Activated naive CD4-positive, alpha-beta T cell treated with anti-CD3 and anti-CD28 coated beads, Interleukin-2, amount 10 ng/mL, durations not matched to agents 7 days and 5 days (primary cell): ENCODE measurements around the gene RAB27B.

Experiments
- CTCF ChIA-PET: fragments of 350-600 bp; sonication (Branson Sonifier 250); formaldehyde crosslinking; loops from one replicate; lab custom pipeline; 2021; ENCODE audit warnings: antibody characterized with exemption; lab: Charles Lee
- DNase-seq: peaks from one replicate; pipeline ENCODE4 v3.0.0-alpha.2; 2020
- H3K27ac Mint-ChIP-seq: one replicate; pipeline ENCODE4 v1.8.0; 2021; ENCODE audit warnings: mild to moderate bottlenecking, moderate library complexity, mixed read lengths
- H3K27me3 Mint-ChIP-seq: one replicate; pipeline ENCODE4 v1.8.0; 2021; ENCODE audit warnings: mild to moderate bottlenecking, mixed read lengths
- H3K36me3 Mint-ChIP-seq: one replicate; pipeline ENCODE4 v1.8.0; 2021; ENCODE audit warnings: mixed read lengths
- H3K4me1 Mint-ChIP-seq: one replicate; pipeline ENCODE4 v1.8.0; 2021; ENCODE audit warnings: mixed read lengths
- H3K4me3 Mint-ChIP-seq: one replicate; pipeline ENCODE4 v1.8.0; 2021; ENCODE audit warnings: mild to moderate bottlenecking, moderate library complexity, mixed read lengths
- H3K9me3 Mint-ChIP-seq: one replicate; pipeline ENCODE4 v1.8.0; 2021; ENCODE audit warnings: mixed read lengths

Gene RAB27B

DNA sequence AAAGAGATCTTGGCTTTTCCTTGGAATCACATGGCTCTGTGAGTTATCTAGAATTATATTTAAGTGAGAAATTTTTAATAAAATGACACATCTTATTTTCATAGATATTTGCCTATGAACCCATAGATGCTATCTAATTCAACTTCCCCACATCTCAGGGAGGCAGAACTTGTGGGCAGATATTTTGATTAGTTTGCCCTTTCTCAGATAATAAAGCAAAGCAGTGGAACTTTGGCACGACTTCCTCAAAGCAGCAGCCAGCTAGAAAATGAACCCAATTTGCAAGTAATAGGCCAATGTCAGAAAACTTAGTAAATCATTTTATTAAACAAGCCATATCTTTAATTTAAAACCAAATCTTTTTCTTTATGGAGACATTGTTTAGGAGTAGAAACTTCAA is 32.7 kb downstream of the RAB27B start:
- H3K4me3 Mint-ChIP-seq, result no peak overlapping the region
- no peaks in the 10 kb centered on the region for H3K9me3 Mint-ChIP-seq
- CTCF ChIA-PET, result no interaction called here
- no peaks in the 10 kb centered on the region for H3K36me3 Mint-ChIP-seq
- H3K4me1 Mint-ChIP-seq, result no peaks in the 10 kb centered on the region
- H3K27me3 Mint-ChIP-seq, result peaks cover 4% of the 10 kb centered on the region
- DNase-seq, result no peak
- H3K27ac Mint-ChIP-seq, result no peak overlapping the region

DNA sequence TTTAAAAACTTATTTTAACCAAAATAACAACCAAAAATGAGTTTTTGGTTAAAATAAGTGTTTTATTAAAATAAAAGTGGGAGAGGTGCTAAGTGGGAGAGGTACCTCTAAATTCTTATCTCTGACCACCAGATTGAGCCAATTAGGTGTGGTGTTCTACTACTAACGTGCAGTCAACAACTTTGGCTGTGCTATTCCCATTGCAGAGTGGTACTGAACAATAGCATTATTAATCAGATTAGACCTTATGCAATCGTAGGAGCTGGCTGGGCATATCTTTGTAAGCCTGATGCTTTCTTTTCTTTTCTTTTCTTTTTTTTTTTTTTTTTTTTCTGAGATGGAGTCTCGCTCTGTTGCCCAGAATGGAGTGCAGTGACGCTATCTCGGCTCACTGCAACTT is 38.9 kb downstream of the RAB27B start:
- H3K27ac Mint-ChIP-seq, result no peak overlapping the region
- no peak for DNase-seq
- H3K9me3 Mint-ChIP-seq, result no peaks in the 10 kb centered on the region
- CTCF ChIA-PET, result no interaction called here
- no peaks in the 10 kb centered on the region for H3K27me3 Mint-ChIP-seq
- no peaks in the 10 kb centered on the region for H3K36me3 Mint-ChIP-seq
- no peaks in the 10 kb centered on the region for H3K4me1 Mint-ChIP-seq
- no peak overlapping the region for H3K4me3 Mint-ChIP-seq

DNA sequence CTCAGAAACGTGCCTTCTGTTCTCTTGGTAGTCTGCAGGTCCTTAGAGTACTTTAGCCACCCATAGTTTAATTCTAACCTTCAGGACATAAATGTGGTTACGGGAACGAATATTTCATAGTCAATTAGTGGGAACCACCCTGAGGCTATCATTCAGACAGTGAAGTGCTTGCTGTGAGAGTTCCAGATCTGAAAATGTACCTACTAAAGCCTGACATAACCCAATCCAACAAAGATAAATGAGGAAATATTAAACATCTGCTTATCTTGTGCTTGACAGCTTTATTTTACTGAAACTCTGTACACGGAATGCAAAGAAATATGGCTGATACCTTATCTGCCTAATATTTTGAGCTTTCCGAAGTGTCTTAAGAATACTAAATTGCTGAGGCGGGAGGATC is 43.0 kb downstream of the RAB27B start:
- no peaks in the 10 kb centered on the region for H3K36me3 Mint-ChIP-seq
- H3K4me1 Mint-ChIP-seq, result peaks cover 5% of the 10 kb centered on the region

DNA sequence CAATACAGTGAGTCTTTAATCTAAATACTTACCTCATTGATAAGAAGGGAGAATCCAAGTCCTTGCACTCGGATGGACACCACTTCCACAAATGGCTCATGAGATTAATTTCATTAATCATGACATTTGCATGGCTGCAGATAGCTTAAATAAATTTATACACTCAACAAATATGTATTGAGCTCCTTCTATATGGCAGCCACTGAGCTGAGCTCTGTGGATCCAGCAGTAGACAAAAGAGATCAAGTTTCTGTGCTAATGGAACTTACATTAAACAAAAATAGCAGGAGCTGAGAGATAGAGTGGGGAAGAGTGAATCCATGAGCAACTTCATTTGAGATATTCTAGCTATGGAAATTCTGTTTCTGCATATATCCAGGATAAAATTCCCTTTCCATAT is 44.4 kb downstream of the RAB27B start:
- no peaks in the 10 kb centered on the region for H3K9me3 Mint-ChIP-seq
- peaks cover 5% of the 10 kb centered on the region for H3K4me1 Mint-ChIP-seq
- no peak for DNase-seq
- H3K27me3 Mint-ChIP-seq, result no peaks in the 10 kb centered on the region
- no peaks in the 10 kb centered on the region for H3K36me3 Mint-ChIP-seq
- H3K27ac Mint-ChIP-seq, result no peak overlapping the region
- no peak overlapping the region for H3K4me3 Mint-ChIP-seq
- CTCF ChIA-PET, result no interaction called here

More for the DNA sequence above, 43.0 kb downstream of the RAB27B start:
- CTCF ChIA-PET, result no interaction called here
- no peaks in the 10 kb centered on the region for H3K27me3 Mint-ChIP-seq
- DNase-seq, result no peak
- no peaks in the 10 kb centered on the region for H3K9me3 Mint-ChIP-seq
- H3K27ac Mint-ChIP-seq, result no peak overlapping the region
- H3K4me3 Mint-ChIP-seq, result no peak overlapping the region

DNA sequence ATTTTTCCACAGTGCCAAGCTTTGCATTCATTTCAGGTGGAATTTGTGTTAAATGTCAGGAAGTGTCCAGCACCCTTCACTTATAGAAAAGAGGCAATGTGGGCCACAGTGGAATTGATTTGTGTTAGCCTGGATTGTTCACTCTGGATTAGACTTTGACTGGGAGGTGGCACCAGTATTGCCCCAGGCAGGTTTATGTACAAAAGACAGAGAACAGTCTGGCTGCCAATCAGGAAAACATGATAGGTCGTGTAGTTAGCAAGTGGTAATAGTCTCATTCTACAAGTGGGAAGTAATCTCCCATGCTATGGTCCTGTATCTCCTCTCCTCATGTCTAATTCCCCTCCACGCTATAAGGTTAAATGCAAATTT is 45.6 kb downstream of the RAB27B start:
- no peak overlapping the region for H3K27ac Mint-ChIP-seq
- H3K9me3 Mint-ChIP-seq, result no peaks in the 10 kb centered on the region
- H3K36me3 Mint-ChIP-seq, result no peaks in the 10 kb centered on the region
- CTCF ChIA-PET, result no interaction called here
- peaks cover 5% of the 10 kb centered on the region for H3K4me1 Mint-ChIP-seq
- no peak for DNase-seq
- no peaks in the 10 kb centered on the region for H3K27me3 Mint-ChIP-seq
- H3K4me3 Mint-ChIP-seq, result no peak overlapping the region

DNA sequence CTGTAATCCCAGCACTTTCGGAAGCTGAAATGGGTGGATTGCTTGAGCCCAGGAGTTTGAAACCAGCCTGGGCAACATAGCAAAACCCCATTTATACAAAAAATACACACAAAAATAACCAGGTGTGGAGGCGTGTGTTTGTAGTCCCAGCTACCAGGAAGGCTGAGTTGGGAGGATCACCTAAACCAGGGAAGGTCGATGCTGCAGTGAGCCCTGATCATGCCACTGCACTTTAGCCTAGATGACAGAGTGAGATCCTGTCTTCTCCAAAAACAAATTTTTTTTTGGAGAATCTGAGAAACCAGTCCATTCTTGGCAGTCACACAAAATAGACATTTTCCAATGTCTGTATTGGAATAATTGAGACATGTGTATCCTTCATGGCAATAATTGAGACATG is 46.8 kb downstream of the RAB27B start:
- H3K4me1 Mint-ChIP-seq, result peaks cover 5% of the 10 kb centered on the region

DNA sequence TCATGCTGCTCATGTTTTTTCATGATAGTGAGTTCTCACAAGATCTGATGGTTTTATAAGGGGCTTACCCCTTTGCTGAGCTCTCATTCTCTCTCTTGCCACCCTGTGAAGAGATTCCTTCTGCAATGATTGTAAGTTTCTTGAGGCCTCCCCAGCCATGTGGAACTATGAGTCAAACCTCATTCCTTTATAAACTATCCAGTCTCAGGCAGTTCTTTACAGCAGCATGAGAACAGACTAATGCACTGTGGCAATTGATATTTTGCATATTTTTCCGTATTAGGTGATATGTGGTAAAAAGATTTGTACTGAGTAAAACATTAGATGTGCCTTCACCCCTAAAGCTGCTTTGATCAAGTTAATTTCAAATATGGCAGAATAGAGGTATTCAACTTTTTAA is 48.8 kb downstream of the RAB27B start:
- CTCF ChIA-PET, result no interaction called here
- Mint-ChIP-seq H3K27ac (no peak overlapping the region), H3K27me3 (no peaks in the 10 kb centered on the region), H3K4me1 (peaks cover 5% of the 10 kb centered on the region), H3K9me3 (no peaks in the 10 kb centered on the region), H3K36me3 (no peaks in the 10 kb centered on the region), H3K4me3 (no peak overlapping the region)
- DNase-seq, result no peak

More for the DNA sequence above, 46.8 kb downstream of the RAB27B start:
- no peaks in the 10 kb centered on the region for H3K36me3 Mint-ChIP-seq
- no peaks in the 10 kb centered on the region for H3K9me3 Mint-ChIP-seq
- CTCF ChIA-PET, result no interaction called here
- no peaks in the 10 kb centered on the region for H3K27me3 Mint-ChIP-seq
- H3K27ac Mint-ChIP-seq, result no peak overlapping the region
- no peak for DNase-seq
- no peak overlapping the region for H3K4me3 Mint-ChIP-seq

DNA sequence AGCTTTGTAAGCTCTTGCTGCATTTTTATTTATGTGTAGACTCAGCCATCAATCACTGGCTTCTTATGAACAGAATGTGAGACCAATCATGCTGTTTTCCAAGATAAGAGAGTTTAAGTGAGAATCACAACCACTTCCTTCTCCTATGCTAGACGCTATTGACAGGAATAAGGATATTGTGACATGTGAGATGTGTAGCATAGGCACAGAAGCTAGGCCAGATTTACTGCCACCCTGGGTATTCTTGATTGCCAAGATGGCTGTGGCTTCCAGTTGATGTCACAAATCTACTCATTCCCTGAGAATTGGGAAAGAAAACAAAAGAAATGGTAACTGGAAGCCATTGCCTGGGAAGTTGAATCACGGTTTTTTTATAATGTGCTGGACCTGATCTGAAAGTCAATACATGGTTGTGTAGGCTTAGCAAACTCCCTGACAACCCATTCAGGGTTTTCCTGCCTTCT is 49.9 kb downstream of the RAB27B start:
- Mint-ChIP-seq H3K4me1 (peaks cover 3% of the 10 kb centered on the region), H3K4me3 (no peak overlapping the region), H3K27ac (no peak overlapping the region), H3K27me3 (no peaks in the 10 kb centered on the region), H3K36me3 (no peaks in the 10 kb centered on the region), H3K9me3 (no peaks in the 10 kb centered on the region)
- DNase-seq, result no peak
- CTCF ChIA-PET, result no interaction called here

DNA sequence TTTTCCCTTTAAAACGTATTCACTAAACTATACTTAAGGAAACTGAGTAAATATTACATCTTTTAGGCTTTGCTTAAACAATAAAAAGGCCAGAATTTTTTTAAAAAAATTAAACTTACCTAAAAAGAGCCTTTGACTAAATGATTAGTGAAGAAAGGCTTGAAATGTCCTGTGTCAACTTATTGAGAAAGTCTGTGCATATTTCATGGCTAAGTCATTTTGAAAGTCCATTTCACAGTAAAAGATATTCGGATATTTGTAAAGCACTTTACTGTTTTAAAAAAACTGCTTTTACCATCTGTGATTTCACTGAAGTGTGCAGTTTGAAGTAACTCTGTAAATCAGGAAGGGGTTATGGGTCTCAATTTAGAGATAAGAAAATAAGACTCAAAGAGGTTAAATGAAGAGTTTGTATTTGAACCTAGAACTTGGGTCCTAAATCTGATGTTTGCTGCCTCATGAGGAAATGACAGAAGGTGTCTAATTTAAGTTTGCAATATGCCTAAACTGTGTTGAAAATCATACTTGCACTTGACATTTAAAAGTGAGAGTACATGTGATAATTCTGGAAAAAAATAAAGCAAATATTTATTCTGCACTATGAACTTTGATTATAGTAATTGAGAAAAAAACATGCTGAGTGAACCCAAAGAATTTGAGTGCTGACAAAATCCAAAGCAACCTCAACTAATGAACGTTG is 50.5 kb downstream of the RAB27B start:
- CTCF ChIA-PET, result no interaction called here
- H3K4me3 Mint-ChIP-seq, result no peak overlapping the region
- no peaks in the 10 kb centered on the region for H3K9me3 Mint-ChIP-seq
- DNase-seq, result no peak
- no peaks in the 10 kb centered on the region for H3K4me1 Mint-ChIP-seq
- H3K36me3 Mint-ChIP-seq, result no peaks in the 10 kb centered on the region
- no peak overlapping the region for H3K27ac Mint-ChIP-seq
- no peaks in the 10 kb centered on the region for H3K27me3 Mint-ChIP-seq

DNA sequence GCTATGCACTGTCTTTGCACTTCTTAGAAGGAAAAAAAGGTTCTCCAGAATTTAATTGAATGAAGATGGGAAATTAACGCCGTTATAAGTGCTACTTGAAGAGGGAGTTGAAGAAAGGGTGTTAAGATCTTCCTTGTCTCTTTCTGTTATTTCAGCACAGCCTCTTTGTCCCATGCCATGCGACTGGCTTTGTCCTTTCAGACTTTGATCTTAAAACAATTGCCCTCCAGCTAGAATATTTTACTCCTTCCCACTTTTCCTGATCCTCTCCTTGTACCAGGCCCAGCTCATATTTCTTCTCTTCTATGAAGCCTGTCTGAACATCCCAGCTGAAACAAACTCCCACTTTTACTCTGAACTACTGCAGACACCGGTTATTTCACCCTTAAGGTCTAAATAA is 51.4 kb downstream of the RAB27B start:
- Mint-ChIP-seq H3K4me3 (no peak overlapping the region), H3K4me1 (no peaks in the 10 kb centered on the region), H3K27ac (no peak overlapping the region), H3K9me3 (no peaks in the 10 kb centered on the region), H3K36me3 (no peaks in the 10 kb centered on the region), H3K27me3 (no peaks in the 10 kb centered on the region)
- CTCF ChIA-PET, result no interaction called here
- DNase-seq, result no peak

DNA sequence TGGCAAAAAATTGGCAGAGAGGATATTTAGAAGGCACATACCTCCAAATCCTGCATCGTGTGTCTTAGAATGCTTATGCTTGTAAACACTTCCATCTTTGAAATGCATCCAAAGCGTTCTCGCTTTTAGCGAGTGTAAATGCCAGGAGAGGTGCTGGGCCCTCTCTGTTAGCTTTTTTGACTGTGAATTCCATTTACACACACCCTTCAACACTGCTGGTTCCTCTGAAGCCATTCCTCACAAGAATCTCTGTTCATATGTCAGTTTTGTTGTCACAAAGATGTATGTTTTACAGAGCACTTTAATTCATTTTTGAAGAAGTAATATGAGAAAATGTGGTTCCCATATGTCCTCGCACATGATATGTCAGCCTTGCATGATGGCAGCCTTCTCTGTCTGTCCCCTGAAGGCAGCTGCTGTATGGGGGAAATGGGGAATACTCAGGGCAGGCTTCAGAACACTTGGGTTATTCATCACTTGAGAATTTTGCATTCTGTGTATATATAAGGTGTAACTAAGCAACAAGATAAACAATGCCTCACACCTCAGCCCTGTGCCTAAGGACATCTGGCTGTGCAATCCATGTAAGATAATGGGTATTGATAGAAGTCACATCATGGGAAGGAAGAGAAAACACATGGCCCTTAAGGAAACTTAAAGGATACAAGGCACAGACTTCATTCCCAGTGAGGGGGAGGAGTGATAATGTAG is 52.3 kb downstream of the RAB27B start:
- H3K4me1 Mint-ChIP-seq, result no peaks in the 10 kb centered on the region
- CTCF ChIA-PET, result no interaction called here
- DNase-seq, result no peak
- no peaks in the 10 kb centered on the region for H3K27me3 Mint-ChIP-seq
- no peak overlapping the region for H3K4me3 Mint-ChIP-seq
- H3K27ac Mint-ChIP-seq, result no peak overlapping the region
- H3K36me3 Mint-ChIP-seq, result no peaks in the 10 kb centered on the region
- H3K9me3 Mint-ChIP-seq, result no peaks in the 10 kb centered on the region

DNA sequence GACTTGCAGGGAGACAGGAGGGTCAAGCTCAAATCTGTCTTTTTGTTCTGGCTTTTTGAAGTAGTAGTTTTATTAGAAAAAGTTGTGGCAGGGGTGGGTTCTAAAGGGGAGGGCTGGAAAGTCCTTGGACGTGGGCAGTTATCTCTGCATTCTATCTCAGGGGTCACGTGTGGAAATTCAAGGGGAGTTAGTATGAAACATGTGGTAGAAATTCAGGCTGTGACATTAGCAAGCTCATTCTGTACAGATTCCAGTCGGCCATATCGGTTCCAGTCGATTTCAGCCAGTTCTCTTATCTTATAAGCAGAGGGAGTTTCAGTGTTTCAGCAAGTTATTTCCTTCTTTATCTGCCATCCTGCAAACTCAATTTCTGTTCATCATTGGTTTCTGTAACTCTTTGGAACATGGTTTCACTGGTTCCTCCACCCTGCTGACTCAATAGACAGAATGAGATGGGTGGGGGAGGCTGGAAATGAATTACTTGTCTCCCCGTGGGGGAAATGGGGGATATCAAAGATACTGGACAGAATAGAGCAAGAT is 53.0 kb downstream of the RAB27B start:
- DNase-seq, result no peak
- no peaks in the 10 kb centered on the region for H3K36me3 Mint-ChIP-seq
- no peaks in the 10 kb centered on the region for H3K27me3 Mint-ChIP-seq
- no peak overlapping the region for H3K27ac Mint-ChIP-seq
- H3K4me3 Mint-ChIP-seq, result no peak overlapping the region
- CTCF ChIA-PET, result interaction anchor here (0.6 kb wide), 1 partner anchor 489 kb away, joined by 3 read pairs; no protein-coding TSS in a partner anchor
- H3K4me1 Mint-ChIP-seq, result no peaks in the 10 kb centered on the region
- H3K9me3 Mint-ChIP-seq, result no peaks in the 10 kb centered on the region

DNA sequence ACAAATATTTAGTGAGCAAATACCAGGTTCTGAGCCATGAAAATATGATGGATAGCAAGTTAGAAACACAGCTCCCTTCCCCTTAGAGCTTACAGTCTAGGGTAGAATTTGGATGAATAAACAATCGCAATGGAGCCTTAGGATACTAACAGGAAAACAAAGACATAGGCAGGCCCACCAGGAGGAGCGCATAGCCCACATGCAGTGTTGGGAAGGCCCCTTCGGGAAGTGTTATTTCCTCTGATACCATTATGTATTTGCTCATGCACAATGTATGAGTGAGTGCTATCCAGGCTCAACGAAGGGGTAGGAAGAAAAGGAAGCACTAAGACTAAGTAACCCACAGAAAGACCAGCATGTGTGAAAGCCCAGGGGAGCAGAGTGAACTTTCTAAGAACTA is 54.0 kb downstream of the RAB27B start:
- no peak overlapping the region for H3K27ac Mint-ChIP-seq
- H3K4me1 Mint-ChIP-seq, result no peaks in the 10 kb centered on the region
- H3K36me3 Mint-ChIP-seq, result no peaks in the 10 kb centered on the region
- no peaks in the 10 kb centered on the region for H3K27me3 Mint-ChIP-seq
- H3K4me3 Mint-ChIP-seq, result no peak overlapping the region
- no peak for DNase-seq
- CTCF ChIA-PET, result interaction anchor here (1.4 kb wide), 1 partner anchor 14 kb away, joined by 3 read pairs; no protein-coding TSS in a partner anchor
- no peaks in the 10 kb centered on the region for H3K9me3 Mint-ChIP-seq

DNA sequence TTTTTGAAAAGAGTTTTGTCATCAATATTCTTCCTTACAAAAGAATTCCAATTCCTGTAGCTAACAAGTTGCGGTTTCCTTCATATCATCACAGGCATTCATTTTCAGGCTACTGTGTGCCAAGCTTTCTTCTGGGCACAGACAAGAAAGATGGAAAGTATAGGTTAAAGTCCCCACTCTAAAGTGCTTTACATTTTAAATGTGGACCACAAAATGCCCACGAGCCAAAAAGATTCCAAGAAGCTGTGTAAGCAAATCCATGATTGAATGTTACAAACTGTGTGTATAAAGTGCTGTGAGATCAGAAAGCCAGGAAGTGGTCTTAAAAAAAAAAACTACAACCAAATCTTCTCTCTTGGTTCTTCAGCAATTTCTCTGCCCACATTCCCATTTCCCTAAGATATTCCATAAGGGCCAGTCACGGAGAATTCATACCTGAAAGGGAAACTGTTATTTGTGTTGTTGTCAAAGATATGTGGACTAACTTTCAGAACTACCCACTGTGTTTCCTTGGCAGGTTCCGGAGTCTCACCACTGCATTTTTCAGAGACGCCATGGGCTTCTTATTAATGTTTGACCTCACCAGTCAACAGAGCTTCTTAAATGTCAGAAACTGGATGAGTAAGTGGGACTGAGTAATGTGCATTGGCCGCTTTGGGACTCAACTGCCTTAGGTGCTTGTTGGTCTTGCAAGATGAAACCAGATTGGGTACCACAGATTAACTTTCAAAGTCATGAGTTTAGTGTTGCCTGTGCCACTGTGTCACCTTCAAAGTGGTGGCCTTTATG is 55.7 kb downstream of the RAB27B start:
- CTCF ChIA-PET, result no interaction called here
- Mint-ChIP-seq H3K36me3 (no peaks in the 10 kb centered on the region), H3K27ac (no peak overlapping the region), H3K4me3 (no peak overlapping the region), H3K9me3 (no peaks in the 10 kb centered on the region), H3K4me1 (no peaks in the 10 kb centered on the region), H3K27me3 (no peaks in the 10 kb centered on the region)
- DNase-seq, result no peak
